HFFc6 (cell line): ENCODE measurements around the gene APP. TPM values are rescaled to one million over a fixed set of nuclear protein-coding genes. Genes with fewer than 3 reads are reported as not detected.
"Not testable (repeated sequence)": the region's sequence is repeated elsewhere in the genome, so short reads cannot be mapped to it uniquely, and the experiment has no call there.

Experiments
- DNase-seq: peaks from one replicate; pipeline ENCODE4 v3.0.0-alpha.2; 2018
- H3K27ac Mint-ChIP-seq: 2 replicates; pipeline ENCODE4 v1.8.0; 2020; ENCODE audit warnings: mild to moderate bottlenecking, mixed read lengths
- H3K27me3 Mint-ChIP-seq: 2 replicates; pipeline ENCODE4 v1.8.0; 2021; ENCODE audit warnings: mild to moderate bottlenecking, moderate library complexity, mixed read lengths; ENCODE audit not compliant: insufficient read depth
- H3K36me3 Mint-ChIP-seq: 2 replicates; pipeline ENCODE4 v1.8.0; 2021; ENCODE audit warnings: low read depth, mixed read lengths
- H3K4me1 Mint-ChIP-seq: 2 replicates; pipeline ENCODE4 v1.8.0; 2020; ENCODE audit warnings: low read depth, mixed read lengths
- H3K4me3 Mint-ChIP-seq: 2 replicates; pipeline ENCODE4 v1.8.0; 2020; ENCODE audit warnings: mild to moderate bottlenecking, moderate library complexity, mixed read lengths
- H3K9me3 Mint-ChIP-seq: 2 replicates; pipeline ENCODE4 v1.8.0; 2020; ENCODE audit warnings: mild to moderate bottlenecking, mixed read lengths
- CTCF ChIP-seq: fragments of 200-600 bp; sonication (generic); IDR thresholded peaks from 2 replicates; pipeline ENCODE4 v1.5.0; 2021; ENCODE audit warnings: antibody characterized with exemption, mild to moderate bottlenecking
- total RNA-seq, 6 experiments: library from RNA; stranded (reverse); fragmentation: NEBNext Ultra II Directional; extraction: Animal tissue kit (Norgen Biotek cat#: 25700); gene quantifications; 2 replicates in 1 of 6; 3 replicates in 5 of 6; pipeline ENCODE4 v1.2.3, GENCODE V29; 2021

APP gene
- total RNA-seq, 6 experiments from 2014 or later, result 396 to 438 (median 425) TPM

- H3K27ac Mint-ChIP-seq, result no peak overlapping the region
- H3K9me3 Mint-ChIP-seq, result no peaks in the 10 kb centered on the region
- no peak for TF ChIP-seq CTCF
- H3K4me3 Mint-ChIP-seq, result no peak overlapping the region
- peaks cover 9% of the 10 kb centered on the region; the same call in 1 of the 2 replicates for H3K36me3 Mint-ChIP-seq
- no peak for DNase-seq
- no peaks in the 10 kb centered on the region for H3K4me1 Mint-ChIP-seq
- peaks cover 4% of the 10 kb centered on the region; the same call in 1 of the 2 replicates for H3K27me3 Mint-ChIP-seq
Observed at GRCh38 chr21:26013970-26014369, 156.6 kb downstream of the APP start.

GRCh38 chr21:26012482-26012881 lies 158.1 kb downstream of the APP start:
- not testable (repeated sequence) for H3K27me3 Mint-ChIP-seq, H3K36me3 Mint-ChIP-seq, H3K4me1 Mint-ChIP-seq, H3K4me3 Mint-ChIP-seq, H3K9me3 Mint-ChIP-seq, DNase-seq, H3K27ac Mint-ChIP-seq

- Mint-ChIP-seq H3K36me3 (peaks cover 5% of the 10 kb centered on the region; the same call in 1 of the 2 replicates), H3K27me3 (peaks cover 4% of the 10 kb centered on the region; the same call in 1 of the 2 replicates), H3K27ac (no peak overlapping the region), H3K4me3 (no peak overlapping the region), H3K4me1 (peaks cover 8% of the 10 kb centered on the region), H3K9me3 (no peaks in the 10 kb centered on the region)
- DNase-seq, result no peak
- TF ChIP-seq CTCF, result no peak
Observed at GRCh38 chr21:26011292-26011940, 159.2 kb downstream of the APP start.

- Mint-ChIP-seq H3K4me1 (peaks cover 8% of the 10 kb centered on the region), H3K4me3 (no peak overlapping the region), H3K36me3 (peaks cover 5% of the 10 kb centered on the region; the same call in 1 of the 2 replicates), H3K27ac (no peak overlapping the region; the same call in 1 of the 2 replicates), H3K27me3 (peaks cover 4% of the 10 kb centered on the region; the same call in 1 of the 2 replicates), H3K9me3 (no peaks in the 10 kb centered on the region)
- TF ChIP-seq CTCF, result no peak
- no peak for DNase-seq
Observed at GRCh38 chr21:26007951-26008498, 162.5 kb downstream of the APP start.

DNA sequence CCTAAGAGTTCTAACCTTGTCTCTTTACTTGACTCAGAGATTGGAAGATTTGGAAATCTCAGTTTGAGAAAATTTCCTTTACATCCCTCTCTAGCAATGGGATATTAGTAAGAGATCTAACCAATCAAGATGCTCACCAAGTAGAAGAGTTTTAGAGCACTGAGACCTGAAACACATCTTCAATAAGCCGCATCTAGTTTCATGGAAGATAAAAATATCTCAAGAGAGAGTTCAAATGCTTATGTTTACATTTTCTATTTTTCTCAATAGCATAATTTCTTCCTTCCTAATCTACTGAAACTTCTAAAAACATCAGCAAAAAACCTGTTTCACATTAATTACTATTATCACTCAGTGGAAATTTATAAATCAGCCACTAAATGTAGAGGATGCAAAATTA lies 165.1 kb downstream of the APP start:
- Mint-ChIP-seq H3K27me3 (no peaks in the 10 kb centered on the region; the same call in 1 of the 2 replicates), H3K27ac (no peak overlapping the region), H3K4me3 (no peak overlapping the region), H3K4me1 (peaks cover 8% of the 10 kb centered on the region), H3K9me3 (no peaks in the 10 kb centered on the region), H3K36me3 (peaks cover 8% of the 10 kb centered on the region; the same call in 1 of the 2 replicates)
- TF ChIP-seq CTCF, result no peak
- DNase-seq, result no peak

DNA sequence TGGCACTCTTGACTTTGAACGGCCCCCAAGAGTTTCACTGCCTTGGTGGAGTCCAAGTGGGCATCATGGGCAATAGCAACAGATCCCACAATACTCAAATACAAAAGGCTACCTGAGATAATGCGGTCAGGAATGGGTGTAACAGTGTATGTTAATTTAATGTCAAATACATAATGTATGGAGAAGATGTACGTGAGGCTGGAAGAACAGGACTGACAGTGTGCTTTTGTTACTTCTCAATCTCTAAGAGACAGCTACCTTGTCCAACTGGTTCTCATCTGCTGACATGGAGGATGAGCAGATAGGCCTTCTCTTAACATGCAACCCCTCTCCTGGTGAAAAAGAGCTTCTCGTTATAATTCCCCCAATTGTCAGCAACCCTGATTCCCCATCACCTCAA lies 167.2 kb downstream of the APP start:
- H3K27ac Mint-ChIP-seq, result no peak overlapping the region

More for the DNA sequence above, 167.2 kb downstream of the APP start:
- Mint-ChIP-seq H3K36me3 (peaks cover 18% of the 10 kb centered on the region), H3K4me1 (peaks cover 7% of the 10 kb centered on the region), H3K4me3 (no peak overlapping the region), H3K27me3 (no peaks in the 10 kb centered on the region; the same call in 1 of the 2 replicates), H3K9me3 (no peaks in the 10 kb centered on the region)
- no peak for DNase-seq
- no peak for TF ChIP-seq CTCF
